ENCODE results near the gene TUBB4A.
"Not testable (repeated sequence)": the region's sequence is repeated elsewhere in the genome, so short reads cannot be mapped to it uniquely, and the experiment has no call there.

The TUBB4A gene

DNA sequence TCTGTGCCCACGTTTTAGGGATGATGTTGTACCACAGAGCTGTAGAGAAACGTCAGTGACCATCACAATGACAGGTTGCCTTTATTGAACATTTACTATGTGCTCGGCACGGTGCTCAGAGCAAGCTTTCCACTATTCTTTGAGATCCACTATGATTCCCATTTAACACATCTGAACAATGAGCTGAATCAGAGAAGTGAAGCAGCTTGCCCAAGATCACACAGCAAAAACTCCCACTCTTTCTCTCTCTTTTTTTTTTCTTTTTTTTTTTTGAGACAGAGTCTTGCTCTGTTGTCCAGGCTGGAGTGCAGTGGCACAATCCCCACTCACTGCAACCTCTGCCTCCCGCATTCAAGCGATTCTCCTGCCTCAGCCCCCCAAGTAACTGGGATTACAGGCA is 20.6 kb upstream of the TUBB4A start:
- no peak for DNase-seq

DNA sequence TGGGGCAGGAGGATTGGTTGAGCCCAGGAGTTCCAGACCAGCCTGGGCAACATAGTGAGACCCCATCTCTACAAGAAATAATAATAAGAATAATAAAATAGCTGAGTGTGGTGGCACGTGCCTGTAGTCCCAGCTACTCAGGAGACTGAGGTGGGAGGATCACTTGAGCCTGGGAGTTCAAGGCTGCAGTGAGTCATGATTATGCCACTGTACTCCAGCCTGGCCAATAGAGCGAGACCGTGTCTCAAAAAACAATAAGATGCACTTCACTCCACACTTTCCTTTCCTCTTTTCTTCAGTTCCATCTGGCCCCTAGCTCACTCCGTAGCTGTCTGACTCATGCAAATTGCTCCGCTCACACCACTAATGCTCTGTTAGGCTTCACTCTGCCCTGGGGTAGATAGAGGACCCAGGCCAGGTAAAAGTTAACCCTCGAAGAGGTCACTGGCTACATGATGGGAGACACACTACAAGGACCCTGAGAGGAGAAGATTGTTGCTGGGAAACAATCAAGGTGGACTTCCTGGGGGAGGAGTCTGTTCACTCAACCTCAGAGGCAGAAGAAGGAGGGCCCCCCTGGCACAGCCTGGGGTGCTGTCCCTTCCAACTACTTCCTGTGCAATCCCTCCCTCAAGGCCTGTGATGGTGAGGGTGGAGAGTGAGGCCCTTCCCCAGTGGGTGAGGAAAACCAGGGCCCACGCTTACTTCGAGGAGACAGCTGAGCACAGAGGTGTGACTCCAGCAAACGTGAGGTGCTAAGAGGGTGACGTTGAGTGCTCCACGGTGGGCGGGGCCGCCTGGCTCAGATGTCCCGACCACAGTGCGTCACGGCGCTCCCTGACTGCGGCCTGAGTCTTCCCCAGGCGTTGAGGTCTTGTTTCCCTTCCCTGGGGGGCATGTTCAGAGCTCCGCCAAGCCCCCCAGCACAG is 19.9 kb upstream of the TUBB4A start:
- DNase-seq = peak; percentile 28

DNA sequence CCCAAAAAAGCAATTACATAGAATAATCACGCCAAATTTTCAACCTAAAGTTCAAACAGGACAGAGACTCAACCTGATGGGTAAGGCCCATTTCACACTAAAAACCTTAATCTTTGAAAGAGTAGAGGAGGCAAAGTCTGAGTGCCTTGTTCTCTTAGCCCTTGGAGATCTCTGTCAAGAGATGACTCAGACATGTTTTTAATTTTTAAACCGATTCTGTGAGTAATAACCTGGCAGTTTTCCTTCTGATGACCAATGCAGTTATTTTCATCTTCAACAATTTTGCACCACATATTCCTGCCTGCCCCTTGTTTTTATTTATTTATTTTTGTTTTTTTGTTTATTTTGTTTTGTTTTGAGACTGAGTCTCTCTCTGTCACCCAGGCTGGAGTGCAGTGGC is 17.2 kb upstream of the TUBB4A start:
- DNase-seq = peak; percentile 76

DNA sequence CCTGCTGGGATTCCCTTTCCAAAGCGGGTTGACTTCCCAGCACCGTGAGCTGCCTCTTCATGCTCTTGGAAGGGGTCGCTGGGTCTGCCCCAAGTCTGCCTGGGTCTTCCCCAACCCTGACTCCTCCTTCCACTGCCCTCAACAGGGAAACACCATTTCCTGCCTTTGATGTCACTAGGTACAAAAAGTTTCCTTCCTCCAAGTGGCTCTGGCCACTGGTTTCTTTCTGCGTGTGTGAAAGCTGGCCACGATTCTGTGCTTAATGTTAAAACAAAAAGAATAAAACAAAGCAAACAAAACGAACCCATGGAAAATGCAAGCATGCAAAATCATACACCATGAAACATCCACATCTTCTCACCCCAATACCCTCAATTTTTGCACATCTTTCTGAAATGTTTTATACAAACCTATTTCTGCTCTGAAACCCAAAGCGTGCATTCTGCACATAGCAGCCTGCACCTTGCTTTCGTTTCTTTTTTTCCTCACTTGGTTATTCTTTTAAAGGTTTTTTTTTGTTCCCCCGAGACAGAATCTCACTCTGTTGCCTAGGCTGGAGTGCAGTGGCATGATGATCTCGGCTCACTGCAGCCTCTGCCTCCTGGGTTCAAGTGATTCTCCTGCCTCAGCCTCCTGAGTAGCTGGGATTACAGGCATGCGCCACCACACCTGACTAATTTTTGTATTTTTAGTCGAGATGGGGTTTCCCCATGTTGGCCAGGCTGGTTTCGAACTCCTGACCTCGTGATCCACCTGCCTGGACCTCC is 16.2 kb upstream of the TUBB4A start:
- DNase-seq = no peak

DNA sequence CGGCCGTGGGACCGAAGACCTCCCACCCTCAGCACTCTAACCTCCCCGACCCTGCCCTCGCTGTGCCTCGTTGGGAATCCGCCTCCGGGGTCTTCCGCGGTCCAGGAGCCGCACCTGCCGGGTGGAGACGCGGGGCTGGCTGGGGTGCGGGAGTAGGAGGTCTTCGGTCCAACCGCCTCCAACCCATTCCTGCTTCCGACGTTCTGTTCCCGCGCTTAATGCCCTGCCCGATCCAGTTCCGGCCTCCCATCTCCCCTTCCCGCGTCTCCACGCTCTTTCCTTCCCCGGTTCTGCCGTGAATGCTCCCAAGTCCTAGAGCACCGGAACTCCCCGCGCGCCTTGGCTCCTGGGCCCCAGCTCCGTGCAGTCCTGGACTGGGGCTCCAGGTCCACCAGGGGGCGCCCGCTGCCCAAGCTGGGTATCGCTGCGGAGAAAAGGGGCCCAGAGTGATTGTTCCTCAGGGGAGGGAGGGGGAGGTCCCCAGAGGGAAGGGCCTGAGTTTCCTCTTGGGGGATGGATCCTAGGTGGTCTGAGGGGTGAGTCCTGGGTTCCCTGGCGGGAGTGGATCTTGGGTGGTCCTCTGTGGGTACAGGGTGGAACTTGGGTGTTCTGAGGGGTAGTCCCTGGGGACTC is 14.7 kb upstream of the TUBB4A start:
- peak; percentile 84 for DNase-seq

DNA sequence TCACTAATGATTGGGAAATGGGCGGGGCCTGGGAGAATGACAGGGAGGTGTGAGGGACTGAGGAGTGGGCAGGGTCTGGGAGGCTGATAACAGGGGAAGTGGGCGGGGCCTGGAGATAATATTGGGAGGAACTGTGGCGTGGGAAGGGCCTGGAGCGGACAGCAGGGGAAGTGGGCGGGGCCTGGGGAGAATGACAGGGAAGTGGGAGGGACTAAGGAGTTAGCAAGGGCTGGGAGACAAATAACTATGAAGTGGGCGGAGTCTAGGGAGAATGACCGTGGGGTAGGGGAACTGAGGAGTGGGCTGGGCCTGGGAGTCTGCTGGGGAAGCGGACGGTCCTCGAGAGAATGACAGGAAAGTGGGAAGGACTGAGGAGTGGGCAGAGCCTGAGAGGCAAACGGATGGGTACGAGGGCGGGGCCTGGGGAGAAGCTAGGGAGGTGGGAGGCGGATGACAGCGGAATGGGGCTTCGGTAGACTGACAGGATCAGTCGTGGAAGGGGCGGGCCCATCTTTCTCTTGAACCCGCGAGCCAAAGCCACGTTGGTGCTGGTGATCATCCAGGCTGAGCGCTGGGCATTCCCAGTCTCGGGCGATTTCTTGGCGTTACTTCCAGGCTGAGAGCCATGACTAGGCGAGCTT is 14.0 kb upstream of the TUBB4A start:
- DNase-seq = peak; percentile 96

DNA sequence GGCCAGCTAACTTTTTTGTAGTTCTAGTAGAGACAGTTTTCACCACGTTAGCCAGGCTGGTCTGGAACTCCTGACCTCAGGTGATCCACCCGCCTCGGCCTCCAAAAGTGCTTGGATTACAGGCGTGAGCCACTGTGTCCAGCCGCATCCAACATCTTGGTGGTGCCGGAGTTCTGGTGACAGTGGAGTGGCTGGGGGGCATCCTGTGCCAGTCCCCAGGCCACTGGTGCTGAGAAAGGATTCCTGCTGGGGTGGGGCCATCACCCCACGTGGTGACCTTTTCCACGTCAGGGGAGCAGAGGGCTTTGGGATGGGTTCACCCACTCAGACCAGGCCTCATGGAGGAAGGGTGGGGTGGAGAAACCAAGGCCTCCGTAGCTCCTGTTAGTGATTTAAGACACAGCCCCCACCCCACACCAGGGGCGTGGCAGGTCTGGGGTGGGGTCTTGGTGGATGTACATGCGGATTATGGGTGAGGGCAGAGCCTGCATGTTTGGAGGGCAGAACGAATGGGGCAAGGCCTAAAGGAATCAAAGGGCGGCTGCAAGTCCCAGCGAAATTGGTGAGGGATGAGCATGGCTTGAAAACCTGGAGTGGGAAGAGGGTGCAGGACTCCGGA is 12.9 kb upstream of the TUBB4A start:
- no peak for DNase-seq

DNA sequence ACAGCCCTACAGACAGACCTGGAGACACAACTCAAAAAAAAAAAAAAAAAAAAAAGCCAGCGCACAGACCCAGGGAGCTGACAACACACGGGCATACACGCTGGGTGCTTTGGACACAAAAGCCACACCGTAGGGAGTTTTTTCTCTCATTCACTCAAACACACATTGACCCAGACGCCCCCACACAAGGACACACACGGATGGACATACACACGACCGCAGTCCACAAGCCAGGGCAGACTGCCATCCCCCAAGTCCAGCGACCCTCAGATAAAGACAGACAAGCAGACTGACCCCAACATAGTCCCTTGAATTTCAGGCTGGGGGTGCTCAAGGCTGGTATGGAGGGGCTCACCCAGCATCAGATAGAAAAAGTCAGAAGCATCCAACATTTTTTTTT is 12.0 kb upstream of the TUBB4A start:
- no peak for DNase-seq

DNA sequence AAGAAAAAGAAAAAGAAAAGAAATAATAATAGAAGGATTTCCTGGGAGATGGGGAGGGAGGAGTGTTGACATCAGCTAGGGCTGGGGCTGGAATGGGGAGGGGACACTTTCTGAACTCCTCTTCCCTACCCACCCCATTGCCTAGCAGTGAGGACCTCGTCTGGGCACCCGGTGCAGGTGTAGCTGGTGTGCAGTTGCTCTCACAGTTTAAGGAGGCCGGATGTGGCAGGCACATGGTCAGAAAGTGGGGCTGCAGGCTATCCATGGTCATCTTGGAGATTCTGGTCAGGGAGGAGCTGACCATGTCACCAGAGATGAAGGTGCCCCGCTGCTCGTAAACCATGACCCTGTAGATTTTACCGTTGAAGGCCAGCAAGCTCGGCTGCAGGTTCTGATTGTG is 8.5 kb upstream of the TUBB4A start:
- no peak for DNase-seq

DNA sequence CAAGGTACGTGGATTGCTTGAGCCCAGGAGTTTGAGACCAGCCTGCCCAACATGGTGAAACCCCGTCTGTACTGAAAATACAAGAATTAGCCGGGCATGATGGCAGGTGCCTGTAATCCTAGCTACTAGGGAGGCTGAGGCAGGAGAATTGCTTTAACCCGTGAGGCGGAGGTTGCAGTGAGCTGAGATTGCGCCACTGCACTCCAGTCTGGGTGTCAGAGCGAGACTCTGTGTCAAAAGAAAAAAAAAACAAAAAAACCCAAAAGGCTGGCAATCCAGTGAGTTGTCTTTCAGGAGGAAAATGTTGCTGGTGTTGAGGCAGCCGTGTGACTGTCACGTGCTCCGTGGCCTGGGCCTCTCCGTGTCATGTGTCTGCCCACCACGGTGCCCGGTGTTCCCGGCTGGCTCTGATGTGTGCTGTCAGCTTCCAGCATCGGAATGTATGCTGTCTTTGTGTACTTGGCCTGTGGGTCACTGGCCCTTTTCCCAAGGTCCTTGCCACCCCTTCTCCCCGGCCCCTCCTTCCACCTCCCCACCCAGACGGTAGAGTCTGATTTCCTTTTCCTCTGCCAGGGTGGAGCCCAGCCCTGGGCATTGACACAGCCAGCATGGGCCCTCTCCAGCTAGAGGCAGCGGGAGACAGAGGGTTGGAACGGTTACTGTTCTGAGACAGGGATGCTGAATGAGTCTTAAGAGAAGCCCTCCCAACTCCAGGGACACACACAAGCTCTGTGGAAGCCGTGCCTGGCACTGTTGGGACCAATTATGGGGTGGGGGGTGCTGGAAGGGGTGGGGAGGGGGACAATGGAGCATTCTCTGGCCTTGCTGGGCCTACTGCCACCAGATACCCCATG is 7.2 kb upstream of the TUBB4A start:
- DNase-seq = no peak

DNA sequence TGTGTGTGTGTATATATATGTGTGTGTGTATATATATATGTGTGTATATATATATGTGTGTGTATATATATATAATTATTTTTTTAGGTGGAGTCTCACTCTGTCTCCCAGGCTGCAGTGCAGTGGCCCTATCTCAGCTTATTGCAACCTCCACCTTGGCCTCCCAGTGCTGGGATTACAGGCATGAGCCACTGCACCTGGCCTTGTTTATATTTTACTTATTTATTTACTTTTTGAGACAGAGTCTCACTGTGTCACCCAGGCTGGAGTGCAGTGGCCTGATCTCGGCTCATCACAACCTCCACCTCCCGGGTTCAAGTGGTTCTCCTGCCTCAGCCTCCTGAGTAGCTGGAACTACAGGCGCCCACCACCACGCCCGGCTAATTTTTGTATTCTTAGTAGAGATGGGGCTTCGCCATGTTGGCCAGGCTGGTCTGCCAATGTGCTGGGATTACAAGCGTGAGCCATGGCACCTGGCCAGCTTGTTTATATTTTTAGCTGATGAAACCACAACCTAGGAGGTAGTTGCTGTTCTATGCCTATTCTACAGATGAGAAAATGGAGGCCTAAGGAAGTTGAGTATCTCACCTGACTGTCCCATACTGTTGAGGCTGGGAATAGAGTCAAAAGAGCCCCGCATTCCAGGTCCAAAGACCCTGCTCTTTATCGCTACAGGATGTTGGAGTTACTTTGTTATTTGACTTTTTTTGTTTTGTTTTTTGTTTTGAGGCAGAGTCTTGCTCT is 6.1 kb upstream of the TUBB4A start:
- not testable (repeated sequence) for DNase-seq

DNA sequence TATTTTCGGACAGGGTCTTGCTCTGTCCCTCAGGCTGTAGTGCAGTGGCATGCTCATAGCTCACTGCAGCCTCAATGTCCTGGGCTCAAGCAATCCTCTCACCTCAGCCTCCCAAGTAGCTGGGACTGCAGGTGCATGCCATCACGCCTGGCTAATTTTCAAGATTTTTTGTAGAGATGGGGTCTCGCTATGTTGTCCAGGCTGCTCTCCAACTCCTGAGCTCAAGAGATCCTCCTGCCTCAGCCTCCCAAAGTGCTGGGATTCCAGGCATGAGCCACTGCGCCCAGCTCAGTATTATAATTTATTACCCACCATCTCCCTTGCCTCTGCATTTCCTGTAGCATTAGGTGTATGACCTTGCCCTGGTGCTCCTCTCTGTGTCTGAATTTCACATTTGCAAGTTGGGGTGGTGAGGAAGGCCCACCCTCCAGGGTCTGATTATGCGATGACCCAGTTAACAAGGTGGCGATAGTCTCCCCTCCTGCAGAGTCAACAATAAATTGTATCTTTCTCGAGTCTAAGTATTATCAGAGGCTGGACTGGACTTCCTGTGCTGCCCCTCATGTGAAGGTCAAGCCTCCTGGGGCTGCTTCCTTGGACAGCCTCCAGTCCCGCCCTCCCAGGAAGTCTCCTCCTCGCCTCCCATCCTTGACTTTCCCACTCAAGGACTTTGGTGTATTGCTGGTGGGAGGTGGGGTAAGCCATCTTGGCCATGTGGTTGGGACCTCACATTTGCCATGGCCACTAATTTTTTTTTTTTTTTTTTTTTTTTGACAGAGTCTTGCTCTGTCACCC is 1.5 kb upstream of the TUBB4A start:
- DNase-seq = no peak

DNA sequence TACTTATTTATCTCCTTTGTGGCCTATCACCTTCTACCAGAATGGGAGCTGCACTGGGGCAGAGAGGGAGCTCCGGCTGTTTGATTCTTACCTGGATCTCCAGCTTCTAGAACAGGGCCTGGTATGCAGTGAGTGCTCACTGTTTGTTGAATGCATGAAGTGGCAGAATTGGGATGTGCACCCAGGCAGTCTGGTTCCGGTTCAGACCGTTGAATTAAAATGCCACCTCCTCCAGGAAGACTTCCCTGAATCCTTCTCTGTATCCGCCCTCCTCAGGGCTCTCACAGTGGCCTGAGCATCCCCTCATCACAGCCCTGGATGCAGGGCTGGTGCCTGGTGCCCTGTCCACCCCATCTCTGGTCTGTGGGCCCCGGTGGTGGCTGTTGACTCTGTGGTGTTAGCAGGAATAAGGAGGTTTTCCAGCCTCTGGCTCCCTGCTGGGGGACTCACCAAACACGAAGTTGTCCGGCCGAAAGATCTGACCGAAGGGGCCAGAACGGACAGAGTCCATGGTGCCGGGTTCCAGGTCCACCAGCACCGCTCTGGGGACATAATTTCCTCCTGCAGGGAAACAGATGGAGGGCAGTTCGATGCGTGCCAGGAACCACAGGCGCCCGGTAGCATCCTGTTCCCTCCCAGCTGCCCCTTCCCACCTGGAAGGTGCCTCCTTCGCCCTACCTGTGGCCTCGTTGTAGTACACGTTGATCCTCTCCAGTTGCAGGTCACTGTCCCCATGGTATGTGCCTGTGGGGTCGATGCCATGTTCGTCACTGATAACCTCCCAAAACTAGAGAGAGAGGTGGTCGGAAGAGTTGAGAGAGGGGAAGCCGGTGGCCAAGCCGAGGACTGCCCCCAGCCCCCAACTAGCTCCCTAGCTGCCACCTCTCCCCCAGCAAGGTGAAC is 1.0 kb downstream of the TUBB4A start:
- DNase-seq = no peak

DNA sequence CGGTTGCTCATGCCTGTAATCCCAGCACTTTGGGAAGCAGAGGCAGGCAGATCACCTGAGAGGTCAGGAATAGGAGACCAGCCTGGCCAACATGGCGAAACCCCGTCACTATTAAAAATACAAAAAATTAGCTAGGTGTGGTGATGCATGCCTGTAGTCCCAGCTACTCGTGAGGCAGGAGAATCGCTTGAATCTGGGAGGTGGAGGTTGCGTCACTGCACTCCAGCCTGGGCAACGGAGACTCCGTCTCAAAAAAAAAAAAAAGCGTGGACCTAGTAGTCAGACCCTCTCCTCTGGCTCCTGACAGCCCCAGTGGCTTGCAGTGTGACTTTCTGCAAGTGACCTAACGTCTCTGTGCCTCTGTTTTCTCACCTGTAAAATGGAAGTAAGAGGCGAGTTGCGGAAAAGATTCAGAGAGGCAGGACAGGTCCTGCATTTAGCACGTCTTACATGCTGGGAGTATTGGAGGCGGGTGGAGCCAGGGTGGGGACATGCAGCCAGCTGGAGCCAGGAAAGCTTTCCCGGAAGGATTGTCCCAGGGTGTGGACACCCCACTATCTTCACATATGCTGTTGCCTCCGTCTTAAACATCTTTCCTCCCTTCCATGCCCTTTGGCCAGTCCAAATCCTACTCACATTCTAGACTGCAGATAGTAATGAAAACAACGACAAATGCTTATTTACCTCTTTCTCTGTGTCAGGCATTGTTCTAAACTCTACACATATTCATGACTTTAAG is 2.9 kb downstream of the TUBB4A start:
- no peak for DNase-seq

DNA sequence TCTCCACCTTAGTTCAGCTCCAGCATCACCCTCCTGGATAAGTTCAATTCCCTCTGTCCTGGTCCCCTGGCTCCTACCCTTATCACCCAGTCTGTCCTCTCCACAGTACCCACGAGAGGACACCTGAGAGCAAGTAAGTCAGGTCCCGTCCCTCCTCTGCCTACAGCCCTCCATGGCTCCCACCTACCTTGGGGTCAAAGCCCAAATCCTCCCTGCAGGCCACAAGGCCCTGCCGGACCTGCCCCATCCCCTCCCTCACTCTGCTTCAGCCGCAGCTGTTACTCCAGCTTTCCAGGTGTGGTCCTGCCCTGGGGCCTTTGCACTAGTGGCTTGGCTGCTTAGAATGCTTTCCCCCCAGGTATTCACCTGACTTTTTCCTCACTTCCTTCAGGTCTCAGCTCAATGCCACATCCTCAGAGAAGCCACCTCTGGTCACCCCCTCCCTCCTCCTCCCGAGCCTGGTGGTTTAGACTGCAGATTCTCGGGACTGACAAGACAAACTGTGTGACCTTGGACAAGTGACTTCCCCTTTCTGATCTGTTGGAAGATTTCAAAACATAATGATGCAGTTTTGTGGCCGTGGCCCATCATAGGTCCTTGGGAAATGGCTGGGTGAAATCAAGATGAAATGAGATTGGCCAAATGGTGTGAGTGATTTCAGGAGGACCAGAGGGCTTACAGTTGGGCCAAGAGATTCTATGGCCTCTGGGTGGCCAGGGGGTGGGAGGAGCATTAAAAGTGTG is 3.6 kb downstream of the TUBB4A start:
- DNase-seq = no peak

DNA sequence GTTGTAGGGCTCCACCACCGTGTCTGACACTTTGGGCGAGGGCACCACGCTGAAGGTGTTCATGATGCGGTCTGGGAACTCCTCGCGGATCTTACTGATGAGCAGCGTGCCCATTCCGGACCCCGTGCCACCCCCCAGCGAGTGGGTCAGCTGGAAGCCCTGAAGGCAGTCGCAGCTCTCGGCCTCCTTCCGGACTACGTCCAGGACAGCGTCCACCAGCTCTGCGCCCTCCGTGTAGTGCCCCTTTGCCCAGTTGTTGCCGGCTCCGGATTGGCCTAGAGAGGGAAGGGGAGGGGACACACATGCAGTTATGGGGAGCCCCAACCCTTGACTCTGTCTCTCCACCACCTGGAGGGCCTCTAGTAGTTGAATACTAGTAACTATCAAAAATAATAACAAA is 6.2 kb downstream of the TUBB4A start:
- no peak for DNase-seq

DNA sequence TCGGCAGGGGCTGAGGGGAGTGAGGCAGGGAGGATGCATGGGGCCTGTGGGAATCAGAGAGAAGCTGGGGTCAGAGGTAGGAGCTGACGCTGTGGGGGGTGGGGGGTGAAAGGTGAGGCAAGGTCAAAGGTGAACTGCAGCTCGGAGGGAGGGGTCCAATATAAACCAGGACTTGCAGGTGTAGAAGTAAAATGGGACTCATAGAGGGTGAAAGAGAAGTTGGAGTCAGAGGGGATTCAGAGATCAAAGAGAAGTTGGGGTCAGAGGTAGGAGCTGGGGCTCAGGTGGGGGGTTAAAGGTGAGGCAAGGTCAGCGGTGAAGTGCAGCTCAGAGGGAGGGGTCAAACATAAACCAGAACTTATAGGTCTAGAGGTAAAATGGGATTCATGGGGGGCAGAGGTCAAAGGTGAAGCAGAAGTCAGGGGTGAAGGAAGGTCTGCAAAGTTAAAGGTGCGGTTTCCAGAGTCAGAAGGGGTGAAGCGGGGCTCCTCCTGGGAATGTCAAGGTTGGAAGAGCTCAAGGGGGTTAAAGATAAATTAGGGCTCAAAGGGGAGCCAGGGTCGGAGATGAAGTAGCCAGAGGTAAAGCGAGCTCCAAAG is 7.6 kb downstream of the TUBB4A start:
- DNase-seq = no peak

Measured in EL (cell line).